HG02571 (cell line): ENCODE measurements around the gene MEGF6.

Source experiments
- ATAC-seq: cut with Tn5 transposase; IDR thresholded peaks from one replicate; pipeline ENCODE4 v1.9.1; 2021; ENCODE audit warnings: mild to moderate bottlenecking, moderate library complexity; ENCODE audit not compliant: unreplicated experiment

MEGF6 gene

GRCh38 chr1:3560251-3560871 is 50.9 kb downstream of the MEGF6 start:
- ATAC-seq = no peak

GRCh38 chr1:3558036-3558726 is 53.1 kb downstream of the MEGF6 start:
- no peak for ATAC-seq

- ATAC-seq = no peak
Observed at GRCh38 chr1:3557366-3557765, 53.9 kb downstream of the MEGF6 start.

- ATAC-seq = no peak
Observed at GRCh38 chr1:3556336-3556735, 55.0 kb downstream of the MEGF6 start.

- ATAC-seq = no peak
Observed at GRCh38 chr1:3555131-3555920, 56.0 kb downstream of the MEGF6 start.

- ATAC-seq = no peak
Observed at GRCh38 chr1:3553940-3554223, 57.4 kb downstream of the MEGF6 start.

GRCh38 chr1:3553166-3553939 is 58.0 kb downstream of the MEGF6 start:
- ATAC-seq = no peak

- ATAC-seq = no peak
Observed at GRCh38 chr1:3552751-3553150, 58.6 kb downstream of the MEGF6 start.

GRCh38 chr1:3552176-3552575 is 59.1 kb downstream of the MEGF6 start:
- no peak for ATAC-seq

- ATAC-seq = no peak
Observed at GRCh38 chr1:3551711-3552110, 59.6 kb downstream of the MEGF6 start.

GRCh38 chr1:3551290-3551678 is 60.0 kb downstream of the MEGF6 start:
- ATAC-seq = no peak

- ATAC-seq = no peak
Observed at GRCh38 chr1:3550511-3551289, 60.6 kb downstream of the MEGF6 start.

GRCh38 chr1:3548895-3549294 is 62.4 kb downstream of the MEGF6 start:
- no peak for ATAC-seq

GRCh38 chr1:3548156-3548893 is 63.0 kb downstream of the MEGF6 start:
- ATAC-seq = no peak

- ATAC-seq = no peak
Observed at GRCh38 chr1:3547055-3548005, 64.0 kb downstream of the MEGF6 start.

- ATAC-seq = no peak
Observed at GRCh38 chr1:3546048-3546384, 65.3 kb downstream of the MEGF6 start.

GRCh38 chr1:3545363-3546047 is 65.8 kb downstream of the MEGF6 start:
- ATAC-seq = no peak
